Endothelial cell of umbilical vein (primary cell): ENCODE measurements around the gene OR10A3. TPM values are rescaled to one million over a fixed set of nuclear protein-coding genes. Genes with fewer than 3 reads are reported as not detected.

ENCODE experiments used
- BruUV-seq: library from RNA; stranded (reverse); fragments of 400-500 nt; replicated peaks from 2 replicates; lab custom pipeline; 2021; lab: Mats Ljungman, UMichigan
- CTCF ChIA-PET: fragments of 300-600, 350-600 bp; sonication (Branson Sonifier 250); formaldehyde crosslinking; loops from one replicate; lab custom pipeline; 2021; ENCODE audit warnings: antibody characterized with exemption, inconsistent platforms; lab: Charles Lee
- POLR2A ChIA-PET: fragments of 300-600, 350-600 bp; sonication (Branson Sonifier 250); formaldehyde crosslinking; loops from one replicate; lab custom pipeline; 2021; ENCODE audit warnings: antibody characterized with exemption, inconsistent platforms; lab: Charles Lee
- DNase-seq: peaks from one replicate; pipeline ENCODE4 v3.0.0-alpha.2; 2011; ENCODE audit warnings: low read depth, low spot score
- FAIRE-seq: peaks from 2 replicates; lab custom pipeline; 2011; peaks lifted over from hg19 to GRCh38; lab: Jason Lieb, UNC
- H2AFZ ChIP-seq: 2 replicates; pipeline ENCODE4 v1.6.0; 2012; ENCODE audit warnings: low read depth, low read length, control low read depth, inconsistent platforms
- H3K27ac ChIP-seq: 2 replicates; pipeline ENCODE4 v1.5.1; 2011; ENCODE audit warnings: low read depth, mild to moderate bottlenecking, control low read depth, low read length, moderate library complexity; ENCODE audit not compliant: insufficient read depth
- H3K27me3 ChIP-seq, 2 experiments: 2 replicates each; pipeline versions ENCODE4 v1.6.0 to v1.6.1; 2011; ENCODE audit warnings: low read length in 2 of 2, mixed read lengths in 1 of 2; ENCODE audit not compliant: control insufficient read depth in 2 of 2, insufficient read depth in 2 of 2
- H3K36me3 ChIP-seq, 2 experiments: 2 replicates in 1 of 2; 3 replicates in 1 of 2; pipeline ENCODE4 v1.5.1; 2011; ENCODE audit warnings: low read length in 2 of 2, mild to moderate bottlenecking in 1 of 2, moderate library complexity in 1 of 2; ENCODE audit not compliant: control insufficient read depth in 2 of 2, insufficient read depth in 2 of 2; ENCODE audit errors: extremely low read depth in 1 of 2
- H3K4me1 ChIP-seq: 3 replicates; pipeline ENCODE4 v1.5.1; 2011; ENCODE audit warnings: mild to moderate bottlenecking, low read length; ENCODE audit not compliant: control insufficient read depth, insufficient read depth; ENCODE audit errors: extremely low read depth
- H3K4me2 ChIP-seq: 2 replicates; pipeline ENCODE4 v1.6.1; 2011; ENCODE audit warnings: low read length, control low read depth, mixed read lengths; ENCODE audit not compliant: insufficient read depth
- H3K4me3 ChIP-seq, 3 experiments: fragments of 200-600 bp in 1 of 3; sonication (generic), shearing (Covaris generic) in 1 of 3; replicated peaks in 1 of 3; 2 replicates each; pipeline ENCODE4 v1.5.1; 2011 to 2016; ENCODE audit warnings: control low read depth in 3 of 3, low read length in 3 of 3, mild to moderate bottlenecking in 2 of 3, inconsistent platforms in 1 of 3, low read depth in 1 of 3, moderate library complexity in 1 of 3; ENCODE audit not compliant: insufficient read depth in 1 of 3
- H3K79me2 ChIP-seq: 2 replicates; pipeline ENCODE4 v1.6.0; 2012; ENCODE audit warnings: low read length, inconsistent platforms; ENCODE audit not compliant: control insufficient read depth, insufficient read depth
- H3K9ac ChIP-seq: replicated peaks from 2 replicates; pipeline ENCODE3; 2011; ENCODE audit warnings: low read length, control low read depth; ENCODE audit not compliant: insufficient read depth; ENCODE audit errors: extremely low read depth
- H3K9me1 ChIP-seq: replicated peaks from 3 replicates; pipeline ENCODE4 v1.6.0; 2011; ENCODE audit warnings: mild to moderate bottlenecking, low read length; ENCODE audit not compliant: control insufficient read depth, insufficient read depth; ENCODE audit errors: extremely low read depth
- H3K9me3 ChIP-seq: replicated peaks from 2 replicates; pipeline ENCODE4 v1.5.1; 2012; ENCODE audit warnings: low read length, inconsistent platforms; ENCODE audit not compliant: control insufficient read depth, insufficient read depth
- H4K20me1 ChIP-seq: replicated peaks from 2 replicates; pipeline ENCODE3; 2011; ENCODE audit warnings: mild to moderate bottlenecking, low read length; ENCODE audit not compliant: control insufficient read depth, insufficient read depth; ENCODE audit errors: extremely low read depth
- CTCF ChIP-seq, 2 donors: IDR thresholded peaks; 1 replicate in 1 of 2; 2 replicates in 1 of 2; pipeline ENCODE4 v1.5.1; 2011; ENCODE audit warnings: low read length in 2 of 2, mild to moderate bottlenecking in 2 of 2, moderate library complexity in 2 of 2, control low read depth in 1 of 2, inconsistent platforms in 1 of 2, low read depth in 1 of 2; ENCODE audit not compliant: insufficient read depth in 1 of 2; ENCODE audit errors: extremely low read depth in 1 of 2
- EZH2 ChIP-seq: IDR thresholded peaks from 2 replicates; pipeline ENCODE4 v1.6.1; 2012; ENCODE audit warnings: borderline replicate concordance, low read depth, mild to moderate bottlenecking, moderate library complexity, low read length, inconsistent platforms; ENCODE audit not compliant: severe bottlenecking
- FOS ChIP-seq: IDR thresholded peaks from 2 replicates; pipeline ENCODE4 v1.6.1; 2011; ENCODE audit warnings: mild to moderate bottlenecking, low read length, moderate library complexity, borderline replicate concordance; ENCODE audit not compliant: insufficient read depth
- GATA2 ChIP-seq: IDR thresholded peaks from 2 replicates; pipeline ENCODE4 v1.7.0; 2011; ENCODE audit warnings: low read depth, mild to moderate bottlenecking, moderate library complexity, mixed read lengths, low read length; ENCODE audit not compliant: insufficient read length, insufficient read depth
- JUN ChIP-seq: IDR thresholded peaks from 2 replicates; pipeline ENCODE4 v1.6.1; 2011; ENCODE audit warnings: borderline replicate concordance, low read depth; ENCODE audit not compliant: insufficient read length, insufficient read depth
- MYC ChIP-seq: IDR thresholded peaks from one replicate; pipeline ENCODE4 v1.6.1; 2011; ENCODE audit warnings: mild to moderate bottlenecking, low read depth, low read length
- POLR2A ChIP-seq: IDR thresholded peaks from 2 replicates; pipeline ENCODE4 v1.6.1; 2012; ENCODE audit warnings: low read depth, mild to moderate bottlenecking, control low read depth, low read length
- POLR2AphosphoS5 ChIP-seq: IDR thresholded peaks from 2 replicates; pipeline ENCODE4 v1.6.1; 2012; ENCODE audit warnings: low read depth, mild to moderate bottlenecking, control low read depth, low read length, moderate library complexity; ENCODE audit not compliant: insufficient read depth
- dilution Hi-C: fragments of 300-500 bp; cut with MboI; formaldehyde crosslinking; loops from one replicate; pipeline ENCODE4 v1.15.0; 2019; ENCODE audit warnings: low sequenced_read_pairs; ENCODE audit not compliant: extremely low pct_ligation_motif_present
- intact Hi-C: fragments of 100-400 bp; cut with micrococcal nuclease; formaldehyde crosslinking; loops from one replicate; pipeline ENCODE4 v1.10.0; 2022
- polyA plus RNA-seq, 4 experiments: library from polyadenylated mRNA; depleted of rRNA in 3 of 4; stranded (reverse) in 3 of 4; unstranded in 1 of 4; fragments of >200 nt; gene quantifications; 2 replicates each; pipeline versions ENCODE4 v1.2.1 to v1.2.3, GENCODE V29; 2011 to 2012; ENCODE audit warnings: missing spikeins in 1 of 4
- total RNA-seq: library from RNA; stranded (reverse); gene quantifications from 2 replicates; pipeline ENCODE4 v1.2.3, GENCODE V29; 2021
- TF ChIP-seq, protein P1 (sequence below): IDR thresholded peaks from 2 replicates; pipeline ENCODE4 v1.6.1; 2011; ENCODE audit not compliant: insufficient read depth, insufficient read length

The OR10A3 gene
- total and polyA plus RNA-seq, 2 donors (not counting 3 experiments of a cell fraction or from before 2014, with no cell fraction given) = not detected

GRCh38 chr11:7901319-7901854 lies 40.1 kb downstream of the OR10A3 start:
- ChIA-PET POLR2A (no interaction called here), CTCF (interaction anchor here (1.1 to 7.9 kb wide), 2 partner anchors 20 to 83 kb away, joined by 3 to 109 read pairs; partner anchors contain the start of gene EIF3F)
- Histone ChIP-seq H3K27ac (no peak overlapping the region), H3K4me3 (no peak overlapping the region), H3K27me3 (peaks cover 2 to 8% of the 10 kb centered on the region in 2 experiments), H3K79me2 (no peaks in the 10 kb centered on the region), H3K4me2 (no peak overlapping the region), H3K9me3 (no peaks in the 10 kb centered on the region), H3K9ac (no peak overlapping the region), H3K36me3 (no peaks in the 10 kb centered on the region), H3K9me1 (no peaks in the 10 kb centered on the region), H4K20me1 (no peaks in the 10 kb centered on the region), H2AFZ (no peak overlapping the region), H3K4me1 (no peaks in the 10 kb centered on the region)
- dilution Hi-C loops = no loop called here
- intact Hi-C loops = no loop called here
- FAIRE-seq (no peak), DNase-seq (no peak)
- TF ChIP-seq EZH2 (no peak), POLR2AphosphoS5 (no peak), JUN (no peak), FOS (no peak), CTCF (IDR thresholded peaks at IDR 0.05; ENCODE audit: extremely low read depth in 1 of 2, insufficient read depth in 1 of 2, low read depth in 1 of 2, low read length in 2 of 2) (no peak), POLR2A (no peak), MYC (no peak), GATA2 (no peak)
- TF ChIP-seq, protein P1, sequence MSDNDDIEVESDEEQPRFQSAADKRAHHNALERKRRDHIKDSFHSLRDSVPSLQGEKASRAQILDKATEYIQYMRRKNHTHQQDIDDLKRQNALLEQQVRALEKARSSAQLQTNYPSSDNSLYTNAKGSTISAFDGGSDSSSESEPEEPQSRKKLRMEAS = no peak
- BruUV-seq = no TSS peak
